Spleen (tissue), 7 donors: ENCODE results near the gene ZDHHC11.

Experiments
- POLR2A ChIP-seq, 3 donors: fragments of 450-650 bp; IDR thresholded peaks; one replicate each; pipeline ENCODE4 v1.5.1; 2017; ENCODE audit warnings: antibody characterized with exemption in 3 of 3, mild to moderate bottlenecking in 1 of 3
- POLR2AphosphoS5 ChIP-seq, 3 donors: sonication (generic); formaldehyde crosslinking; IDR thresholded peaks; one replicate each; pipeline ENCODE4 v1.5.1; 2017; ENCODE audit warnings: antibody characterized with exemption in 3 of 3
- TF ChIP-seq, protein P1 (sequence below), 11 experiments: fragments of 200-600 bp in 7 of 11; fragments of 450-650 bp in 4 of 11; sonication (generic) in 4 of 11; IDR thresholded peaks in 8 of 11; conservative IDR thresholded peaks in 3 of 11; 1 replicate in 7 of 11; 2 replicates in 4 of 11; pipeline versions ENCODE4 v1.4.0 to v1.8.0; 2016 to 2021; ENCODE audit warnings: antibody characterized with exemption in 11 of 11, inconsistent platforms in 4 of 11, mild to moderate bottlenecking in 1 of 11
- donor health status: DM: no; HTN: no; CAD: no; lungs with moderate emphysema.
- donor health status: DM: no; HTN: no; CAD: no.
- donor health status: DM: no; HTN: no; CAD: no.

DNA sequence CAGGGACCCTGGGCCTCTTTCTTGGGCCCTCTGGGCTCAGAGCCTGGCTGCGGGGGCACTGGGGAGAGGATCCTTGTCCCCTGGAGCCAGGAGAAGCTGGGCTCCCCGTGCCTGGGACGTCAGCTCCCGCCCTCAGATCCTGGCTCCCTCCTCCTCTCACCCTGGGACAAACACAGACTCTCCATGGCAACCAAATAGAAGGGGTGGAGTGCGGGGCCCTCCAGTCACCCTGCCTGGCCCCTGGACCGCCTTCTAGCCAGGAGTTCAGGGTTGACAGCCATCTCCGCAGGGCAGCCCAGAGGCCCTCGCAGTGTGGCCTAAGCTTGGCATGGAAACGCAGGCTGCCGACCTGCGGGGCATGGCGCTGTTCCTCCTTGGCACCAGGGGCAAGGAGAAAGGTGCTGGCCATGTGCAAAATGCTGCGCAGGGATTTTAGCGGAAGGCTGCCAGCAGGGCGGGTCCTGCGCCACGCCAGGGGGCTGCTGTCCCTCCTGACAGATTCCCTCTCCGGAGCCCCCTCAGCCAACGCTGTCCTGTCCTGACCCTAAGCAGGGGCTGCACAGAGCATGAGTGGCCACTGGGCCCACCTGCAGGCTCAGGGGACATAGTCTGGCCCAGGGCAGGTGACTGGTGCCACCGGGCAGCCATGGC is 1.0 kb downstream of the ZDHHC11 start:
- TF ChIP-seq, protein P1, sequence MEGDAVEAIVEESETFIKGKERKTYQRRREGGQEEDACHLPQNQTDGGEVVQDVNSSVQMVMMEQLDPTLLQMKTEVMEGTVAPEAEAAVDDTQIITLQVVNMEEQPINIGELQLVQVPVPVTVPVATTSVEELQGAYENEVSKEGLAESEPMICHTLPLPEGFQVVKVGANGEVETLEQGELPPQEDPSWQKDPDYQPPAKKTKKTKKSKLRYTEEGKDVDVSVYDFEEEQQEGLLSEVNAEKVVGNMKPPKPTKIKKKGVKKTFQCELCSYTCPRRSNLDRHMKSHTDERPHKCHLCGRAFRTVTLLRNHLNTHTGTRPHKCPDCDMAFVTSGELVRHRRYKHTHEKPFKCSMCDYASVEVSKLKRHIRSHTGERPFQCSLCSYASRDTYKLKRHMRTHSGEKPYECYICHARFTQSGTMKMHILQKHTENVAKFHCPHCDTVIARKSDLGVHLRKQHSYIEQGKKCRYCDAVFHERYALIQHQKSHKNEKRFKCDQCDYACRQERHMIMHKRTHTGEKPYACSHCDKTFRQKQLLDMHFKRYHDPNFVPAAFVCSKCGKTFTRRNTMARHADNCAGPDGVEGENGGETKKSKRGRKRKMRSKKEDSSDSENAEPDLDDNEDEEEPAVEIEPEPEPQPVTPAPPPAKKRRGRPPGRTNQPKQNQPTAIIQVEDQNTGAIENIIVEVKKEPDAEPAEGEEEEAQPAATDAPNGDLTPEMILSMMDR (IDR thresholded peaks at IDR 0.05 in 8 of 11, conservative IDR thresholded peaks at IDR 0.05 in 3 of 11), result no peak
- no peak for TF ChIP-seq POLR2A (IDR thresholded peaks at IDR 0.05)
- peak in 1 of 3 donors; percentile 12 for TF ChIP-seq POLR2AphosphoS5 (IDR thresholded peaks at IDR 0.05)
